Measurements from ENCODE around the gene EEF1E1.

EEF1E1 gene

GRCh38 chr6:8102122-8102958, at the start of gene EEF1E1:
Gene EEF1E1, minus strand, starts transcription at chr6:8102548. Its CDS starts 27 bp downstream, at chr6:8102521.
- DNase-seq = peak; percentile 98

GRCh38 chr6:8149350-8149749, 47.0 kb upstream of the EEF1E1 start:
- no peak for DNase-seq

- no peak for DNase-seq
Measured at GRCh38 chr6:8143945-8144344, 41.6 kb upstream of the EEF1E1 start.

GRCh38 chr6:8139451-8139850, 37.1 kb upstream of the EEF1E1 start:
- no peak for DNase-seq

GRCh38 chr6:8137529-8137939, 35.2 kb upstream of the EEF1E1 start:
- DNase-seq = no peak

GRCh38 chr6:8135276-8135675, 32.9 kb upstream of the EEF1E1 start:
- no peak for DNase-seq

GRCh38 chr6:8132130-8132529, 29.8 kb upstream of the EEF1E1 start:
- DNase-seq = no peak

- DNase-seq = peak; percentile 51
Measured at GRCh38 chr6:8131265-8131897, 29.0 kb upstream of the EEF1E1 start.

GRCh38 chr6:8130399-8130798, 28.1 kb upstream of the EEF1E1 start:
- no peak for DNase-seq

- DNase-seq = no peak
Measured at GRCh38 chr6:8123236-8123635, 20.9 kb upstream of the EEF1E1 start.

GRCh38 chr6:8114956-8115355, 12.6 kb upstream of the EEF1E1 start:
- DNase-seq = no peak

- no peak for DNase-seq
Measured at GRCh38 chr6:8113131-8113654, 10.8 kb upstream of the EEF1E1 start.

- no peak for DNase-seq
Measured at GRCh38 chr6:8110725-8111124, 8.4 kb upstream of the EEF1E1 start.

GRCh38 chr6:8110117-8110721, 7.9 kb upstream of the EEF1E1 start:
- DNase-seq = no peak

GRCh38 chr6:8108759-8109539, 6.6 kb upstream of the EEF1E1 start:
- DNase-seq = no peak

GRCh38 chr6:8108031-8108660, 5.8 kb upstream of the EEF1E1 start:
- DNase-seq = no peak

- no peak for DNase-seq
Measured at GRCh38 chr6:8105791-8106190, 3.4 kb upstream of the EEF1E1 start.

- DNase-seq = no peak
Measured at GRCh38 chr6:8103726-8104125, 1.4 kb upstream of the EEF1E1 start.

GRCh38 chr6:8100159-8100854, 2.0 kb downstream of the EEF1E1 start:
- DNase-seq = no peak

- DNase-seq = no peak
Measured at GRCh38 chr6:8090650-8091049, 11.7 kb downstream of the EEF1E1 start.

- no peak for DNase-seq
Measured at GRCh38 chr6:8088886-8089285, 13.5 kb downstream of the EEF1E1 start.
